NCI-H460 (cell line): ENCODE measurements around the gene NLGN1. TPM values are rescaled to one million over a fixed set of nuclear protein-coding genes. Genes with fewer than 3 reads are reported as not detected.

ENCODE experiments used
- DNase-seq: peaks from one replicate; pipeline ENCODE4 v3.0.0-alpha.2; 2016; ENCODE audit warnings: low read depth; ENCODE audit errors: extremely low read depth
- total RNA-seq: library from RNA; depleted of rRNA; stranded (reverse); fragments of >200 nt; shearing (Covaris generic); gene quantifications from 2 replicates; pipeline ENCODE4 v1.2.3, GENCODE V29; 2014

The NLGN1 gene
- total RNA-seq, 1 experiment from 2014 or later: 10.7 TPM

DNA sequence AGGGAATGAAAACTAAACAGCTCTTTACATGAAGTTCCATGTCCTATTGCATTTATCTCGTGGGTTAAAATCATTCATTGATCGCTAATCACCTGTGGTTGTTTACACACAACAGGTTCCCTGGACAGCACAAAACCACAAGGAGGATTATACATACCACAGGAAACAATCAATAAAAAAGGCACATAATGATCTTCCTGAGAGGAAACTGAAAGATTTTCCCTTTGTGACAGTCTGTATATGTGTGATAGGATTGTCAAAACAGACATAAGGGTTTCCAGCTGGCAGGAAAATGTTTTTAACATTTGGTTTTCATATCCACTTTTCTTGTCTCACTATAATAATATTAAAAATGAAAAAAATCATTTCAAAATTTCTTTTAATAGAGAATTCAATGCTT, 541.8 kb downstream of the NLGN1 start:
- no peak for DNase-seq

DNA sequence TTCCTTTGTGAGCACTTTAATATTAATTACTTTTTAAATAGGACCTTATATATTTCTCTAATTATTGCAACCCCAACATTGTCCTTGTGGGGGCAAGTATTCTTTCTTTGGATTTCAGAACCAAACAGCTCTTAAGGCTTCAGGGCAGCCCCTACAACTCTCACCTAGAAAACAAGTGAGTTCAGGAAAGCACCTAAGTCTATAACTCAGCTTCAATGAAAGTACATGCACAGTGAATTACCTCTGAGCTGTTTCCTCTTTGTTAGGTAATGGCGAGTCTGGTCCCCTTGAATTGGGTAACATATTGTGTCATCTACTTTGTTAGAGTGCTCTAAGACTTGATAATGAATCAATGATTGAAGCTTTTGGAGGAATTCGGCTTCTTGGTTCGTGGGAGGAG, 545.7 kb downstream of the NLGN1 start:
- no peak for DNase-seq

DNA sequence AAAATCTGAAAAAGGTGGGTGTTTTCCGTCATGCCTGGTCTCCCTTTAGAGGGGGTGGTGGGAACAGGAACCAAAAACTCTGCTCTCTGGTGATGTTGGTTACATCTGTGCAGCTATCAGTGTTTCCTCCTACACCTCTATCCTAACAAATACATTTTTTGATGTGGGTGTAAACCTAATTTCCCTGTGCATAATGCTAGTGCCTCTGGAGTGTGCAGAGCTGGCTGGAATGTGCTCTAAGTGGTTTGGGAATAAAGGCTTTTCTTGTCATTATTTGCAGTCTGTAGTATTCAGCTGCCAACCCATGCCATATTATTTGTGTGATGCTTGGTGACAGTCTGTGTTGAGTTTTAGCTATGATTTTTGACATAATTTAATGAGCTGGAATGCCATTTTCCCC, 547.6 kb downstream of the NLGN1 start:
- no peak for DNase-seq

DNA sequence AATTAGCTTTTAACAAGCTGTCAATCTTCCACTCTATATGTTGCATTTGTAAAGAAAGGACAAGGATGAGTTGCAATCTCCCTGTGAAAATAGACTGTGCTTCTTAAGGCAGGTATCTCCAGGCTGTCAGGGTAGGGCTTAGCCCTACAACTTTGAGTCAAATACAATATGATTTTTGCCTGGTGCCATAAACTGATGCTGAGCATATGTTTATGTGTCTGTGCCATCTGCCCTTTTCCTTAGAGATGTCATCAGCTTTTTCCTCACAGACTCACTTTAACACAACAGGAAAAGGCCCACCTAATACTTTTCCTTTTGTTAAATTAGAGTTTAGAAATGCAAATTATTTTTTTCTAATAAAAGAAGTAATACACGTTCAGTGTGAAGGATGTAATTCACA, 548.3 kb downstream of the NLGN1 start:
- DNase-seq: no peak

DNA sequence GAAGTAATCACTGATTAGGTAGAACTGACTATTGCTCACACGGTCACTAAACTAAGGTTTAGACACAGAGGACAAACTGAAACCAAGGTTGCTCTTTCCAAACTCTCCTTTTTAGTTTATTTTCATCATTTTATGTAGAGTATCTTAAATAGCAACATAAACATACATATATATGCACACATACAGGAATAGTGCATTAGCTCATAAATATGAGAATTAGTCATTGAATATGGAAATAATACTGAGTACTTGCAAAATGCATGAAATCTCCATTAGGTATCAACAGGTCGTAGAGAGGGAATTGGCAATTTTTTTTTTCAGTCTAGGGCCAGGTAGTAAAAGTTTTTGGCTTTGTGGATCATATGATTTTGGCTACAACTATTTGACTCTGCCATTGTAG, 557.1 kb downstream of the NLGN1 start:
- DNase-seq: no peak

DNA sequence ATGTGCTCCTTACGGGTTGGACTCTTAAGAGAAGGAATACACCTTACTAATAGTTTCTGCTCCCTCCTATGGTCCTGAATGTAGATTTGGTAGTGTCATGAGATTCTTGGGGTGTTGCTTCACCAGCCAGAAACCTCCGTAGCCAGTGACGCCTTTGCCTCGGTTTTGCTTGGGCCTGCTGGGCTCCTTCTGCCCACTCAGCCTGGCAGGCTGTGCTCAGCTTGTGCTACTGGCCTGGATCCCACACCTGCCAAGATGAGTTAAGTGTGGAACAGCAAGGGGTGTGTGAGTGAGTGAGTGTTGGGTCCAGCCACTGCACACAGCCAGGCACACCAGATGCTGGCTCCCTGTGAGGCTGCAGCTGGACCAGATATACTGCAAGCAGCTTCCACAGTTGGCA, 560.1 kb downstream of the NLGN1 start:
- no peak for DNase-seq

DNA sequence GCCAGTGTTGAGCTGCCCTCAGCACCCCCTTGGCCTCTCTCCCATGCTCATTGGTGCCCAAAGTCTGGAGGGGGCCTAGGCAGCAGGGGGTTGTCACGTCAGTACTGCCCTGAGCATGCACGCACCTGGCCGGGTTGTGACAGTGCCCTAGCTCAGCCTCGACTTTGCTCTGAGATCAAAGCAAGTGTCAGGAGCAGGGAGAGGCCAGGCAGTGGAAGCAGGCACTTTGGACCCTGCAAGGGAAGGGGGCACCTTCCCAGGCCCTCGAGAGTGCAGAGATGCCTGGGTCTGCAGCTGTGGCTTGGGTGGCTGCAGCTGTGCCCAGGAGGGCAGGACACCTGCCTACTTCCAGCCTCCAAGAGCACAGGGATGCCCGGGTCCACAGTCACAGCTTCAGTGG, 561.3 kb downstream of the NLGN1 start:
- DNase-seq: no peak

DNA sequence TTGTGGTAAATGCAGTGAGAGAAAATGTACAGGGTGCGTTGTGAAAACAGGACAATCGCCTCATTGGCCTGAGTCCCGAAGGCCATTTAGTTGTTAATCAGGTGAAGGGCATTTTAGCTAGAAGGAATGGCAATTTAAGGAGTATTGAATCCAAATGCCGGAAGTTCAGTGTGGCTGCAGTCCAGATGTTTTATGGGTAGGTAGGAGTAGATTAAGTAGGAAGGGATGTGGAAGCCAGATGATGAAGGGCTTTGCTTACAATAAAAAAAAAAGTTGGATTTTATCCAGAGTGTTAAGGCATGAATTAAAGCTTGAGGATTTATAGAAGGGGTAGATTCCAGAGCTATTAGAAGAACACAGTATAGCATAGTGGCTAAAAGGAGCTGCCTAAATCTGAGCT, 572.7 kb downstream of the NLGN1 start:
- DNase-seq: no peak

DNA sequence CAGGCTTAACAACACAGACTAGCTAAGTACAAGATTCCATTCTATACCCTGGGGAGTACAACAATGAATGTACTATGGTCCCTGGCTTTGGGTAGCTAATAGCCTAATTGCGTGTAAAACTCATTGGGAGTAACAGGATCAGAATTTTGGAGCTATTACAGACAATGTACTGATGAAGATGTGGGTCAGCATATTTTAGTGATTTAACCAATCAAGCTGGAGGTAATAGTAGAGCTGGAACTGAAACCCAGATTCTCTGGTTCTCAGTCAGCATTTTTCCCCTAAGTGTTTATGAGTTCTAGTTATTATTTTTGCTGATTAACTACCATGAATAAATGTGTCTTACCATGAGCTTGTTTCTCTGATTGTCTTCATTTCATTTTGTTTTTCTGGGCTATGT, 578.7 kb downstream of the NLGN1 start:
- no peak for DNase-seq

DNA sequence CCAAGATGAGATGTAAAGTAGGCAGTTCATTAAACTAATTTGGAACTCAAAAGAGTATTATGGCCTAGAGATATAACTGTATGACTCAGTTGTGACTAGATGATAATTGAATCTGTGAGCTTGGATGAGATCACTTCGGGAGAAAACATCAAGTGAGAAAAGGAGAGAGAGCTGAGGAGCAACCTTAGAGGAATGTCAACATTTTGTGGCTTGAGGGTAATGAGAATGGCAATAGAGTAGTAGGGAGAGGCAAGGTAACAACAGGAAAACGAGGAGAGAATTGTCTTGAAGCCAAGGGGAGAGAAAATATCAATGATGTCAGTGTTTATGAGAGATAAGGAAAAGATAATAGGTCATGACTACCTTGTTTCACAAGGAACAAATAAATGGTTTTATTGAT, 580.2 kb downstream of the NLGN1 start:
- DNase-seq: no peak

DNA sequence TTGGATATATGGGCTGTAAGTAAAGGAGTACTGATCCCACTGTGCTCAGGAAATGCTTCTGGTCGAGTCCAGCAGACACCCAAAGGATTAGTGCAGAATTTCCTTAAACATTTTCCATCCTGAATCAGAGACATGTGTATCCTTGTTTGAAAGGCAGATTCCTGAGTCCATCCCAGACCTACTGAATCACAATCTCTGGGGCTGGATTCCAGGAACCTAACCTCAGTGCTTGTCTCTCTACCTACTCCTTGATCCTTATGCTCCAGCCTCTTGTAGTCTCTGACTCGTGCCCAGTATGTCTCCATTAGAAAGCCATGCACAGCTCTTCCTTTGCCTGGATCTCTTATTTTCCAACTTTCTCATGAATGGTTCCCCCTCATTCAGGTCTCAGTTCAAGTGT, 585.8 kb downstream of the NLGN1 start:
- no peak for DNase-seq

DNA sequence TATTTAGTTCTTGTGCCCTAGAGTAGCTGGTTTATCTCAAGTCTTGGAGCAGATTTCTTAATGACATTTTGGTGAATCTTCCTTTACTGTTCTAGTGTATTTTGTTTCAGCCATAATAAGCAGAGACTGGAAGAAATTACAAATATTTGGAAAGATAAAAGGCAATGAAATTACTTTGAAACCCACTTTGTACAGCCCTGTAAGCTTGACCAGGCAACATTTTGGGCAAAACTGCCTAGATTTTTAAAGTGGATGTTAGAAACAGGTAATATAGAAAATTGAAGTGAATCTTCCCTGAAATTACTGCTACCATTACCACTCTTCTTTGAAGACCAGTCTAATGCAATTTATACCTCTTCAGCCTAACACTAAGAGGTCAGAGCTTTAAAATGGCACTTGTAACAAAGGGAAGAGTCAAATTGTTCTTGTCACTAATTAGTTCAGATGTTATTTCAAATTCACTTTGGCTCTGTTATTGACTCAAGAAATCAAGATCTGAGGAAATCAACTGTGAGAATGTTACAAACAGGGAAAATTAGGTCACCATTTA, 589.4 kb downstream of the NLGN1 start:
- no peak for DNase-seq

DNA sequence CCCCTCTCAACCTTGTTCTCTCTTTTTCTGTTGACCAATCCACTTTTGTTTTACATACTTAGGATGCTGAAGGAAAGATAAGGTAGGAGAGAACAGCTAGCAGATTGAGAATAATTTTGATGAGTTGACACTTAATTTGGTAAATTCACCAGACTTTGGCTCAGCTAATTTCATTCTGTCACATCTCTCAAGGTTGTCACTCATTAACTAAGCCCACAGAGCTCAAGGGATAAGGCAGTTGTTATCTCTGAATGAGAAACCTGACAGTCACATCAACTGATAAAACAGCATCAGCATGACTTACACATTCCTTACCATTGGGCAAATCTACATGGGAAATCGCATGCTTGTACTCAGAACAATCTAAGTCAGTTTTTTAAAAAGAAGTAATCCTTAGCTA, 591.4 kb downstream of the NLGN1 start:
- no peak for DNase-seq

DNA sequence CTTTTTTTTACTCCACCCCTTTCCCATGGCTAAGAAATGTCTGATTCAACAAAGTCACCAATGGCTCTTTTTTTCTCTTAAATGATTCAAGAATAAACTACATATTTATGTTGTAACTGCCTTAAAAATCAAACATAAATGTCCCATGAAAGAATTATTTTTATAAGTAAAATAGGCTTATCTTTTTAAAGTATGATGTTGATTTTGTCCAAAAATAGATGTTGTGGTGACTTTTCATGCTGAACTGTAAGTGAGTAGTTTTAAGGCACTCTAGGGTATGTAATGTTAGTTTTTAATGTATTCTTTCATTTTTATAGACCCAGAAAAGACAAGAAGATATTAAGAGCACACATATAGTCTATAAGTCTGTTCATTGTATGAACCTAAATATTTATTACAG, 594.9 kb downstream of the NLGN1 start:
- DNase-seq: no peak

DNA sequence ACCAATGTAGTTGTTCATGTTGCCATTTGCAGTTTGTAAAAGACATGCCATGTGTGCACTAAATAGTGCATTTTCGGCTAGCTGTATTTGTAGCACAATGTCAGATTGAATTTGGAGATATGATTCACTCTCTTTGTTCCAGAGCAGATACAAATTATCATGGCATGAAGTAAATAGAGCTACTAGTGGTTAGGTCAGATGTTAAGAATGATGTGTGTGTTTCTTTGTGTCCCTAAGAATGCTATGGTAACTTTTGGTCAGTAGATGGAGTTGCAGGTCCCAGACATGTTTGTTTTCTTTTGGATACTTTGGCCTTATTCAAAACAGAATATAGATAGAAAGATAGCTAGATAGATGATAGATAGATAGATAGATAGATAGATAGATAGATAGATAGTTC, 595.8 kb downstream of the NLGN1 start:
- DNase-seq: peak; percentile 5

DNA sequence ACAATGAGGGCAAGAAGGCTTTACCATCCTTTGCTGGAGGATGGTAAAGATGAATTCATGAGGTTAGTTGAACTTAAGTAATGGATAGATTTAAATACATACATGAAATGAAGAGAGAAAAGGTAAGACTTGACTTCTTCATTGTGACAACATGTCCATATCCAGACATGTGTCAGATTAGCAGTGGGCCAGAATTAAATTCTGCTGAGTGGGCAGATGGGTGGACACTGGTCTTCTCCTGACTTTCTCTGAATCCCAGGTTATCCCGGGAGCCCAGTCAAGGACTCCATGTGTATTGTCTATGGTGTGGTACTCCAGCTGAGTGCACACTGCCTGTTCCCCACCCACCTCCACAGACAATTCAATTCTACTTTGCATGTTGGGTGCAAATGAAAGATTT, 603.1 kb downstream of the NLGN1 start:
- DNase-seq: no peak

DNA sequence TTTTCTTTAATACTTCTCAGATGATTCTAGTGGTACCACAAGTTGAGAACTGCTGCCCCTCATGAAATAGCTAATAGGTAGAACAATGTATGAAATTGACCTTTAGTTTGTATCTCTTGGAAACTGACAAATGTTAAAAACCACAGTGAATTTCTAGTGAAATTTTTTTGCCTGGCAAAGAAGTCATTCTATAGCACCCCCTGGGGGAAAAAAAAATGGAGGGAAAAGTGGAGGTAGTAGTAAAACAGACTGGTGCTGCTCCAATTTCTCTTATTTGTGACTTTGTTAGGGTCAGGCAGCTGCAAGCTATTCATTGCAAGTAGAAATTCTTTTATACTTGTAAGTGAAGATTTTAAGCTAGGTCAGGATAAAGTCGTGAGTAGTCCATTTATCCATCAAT, 605.0 kb downstream of the NLGN1 start:
- no peak for DNase-seq

DNA sequence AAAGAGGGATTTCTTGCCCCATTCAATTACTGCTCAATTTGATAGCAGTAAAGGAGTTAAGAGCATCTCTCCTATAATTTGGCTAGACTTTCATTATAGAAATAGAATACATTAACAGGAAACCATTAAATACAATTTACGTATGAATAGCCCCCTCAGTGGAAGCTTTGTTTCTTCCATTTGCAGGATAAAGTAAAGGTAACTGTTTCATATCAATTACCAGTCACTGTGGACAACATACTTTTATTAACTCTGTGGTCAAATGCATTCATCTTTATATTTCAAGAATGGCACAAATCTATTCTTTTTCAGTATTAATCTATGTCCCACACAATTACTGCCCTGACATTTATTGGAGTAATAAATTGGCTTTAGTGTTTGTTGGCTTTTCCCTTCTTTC, 613.4 kb downstream of the NLGN1 start:
- DNase-seq: no peak

DNA sequence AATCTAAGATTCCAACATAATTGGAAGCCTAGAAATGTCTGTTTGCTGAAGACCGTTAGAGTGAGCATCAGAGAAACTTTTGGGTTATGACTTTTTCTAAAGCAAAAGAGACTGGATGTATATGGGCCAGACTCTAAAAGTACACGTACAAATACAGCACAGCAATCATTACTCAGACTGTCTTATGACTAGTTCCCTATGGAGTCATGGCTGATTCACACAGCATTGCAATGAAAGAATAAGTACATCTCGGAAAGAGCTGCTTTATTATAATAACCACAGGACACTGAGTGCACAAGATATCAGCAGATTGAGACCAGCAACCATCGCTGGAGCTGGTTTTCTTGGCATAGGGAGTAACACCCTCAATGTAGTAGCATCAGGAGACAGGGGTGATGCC, 618.6 kb downstream of the NLGN1 start:
- DNase-seq: no peak

DNA sequence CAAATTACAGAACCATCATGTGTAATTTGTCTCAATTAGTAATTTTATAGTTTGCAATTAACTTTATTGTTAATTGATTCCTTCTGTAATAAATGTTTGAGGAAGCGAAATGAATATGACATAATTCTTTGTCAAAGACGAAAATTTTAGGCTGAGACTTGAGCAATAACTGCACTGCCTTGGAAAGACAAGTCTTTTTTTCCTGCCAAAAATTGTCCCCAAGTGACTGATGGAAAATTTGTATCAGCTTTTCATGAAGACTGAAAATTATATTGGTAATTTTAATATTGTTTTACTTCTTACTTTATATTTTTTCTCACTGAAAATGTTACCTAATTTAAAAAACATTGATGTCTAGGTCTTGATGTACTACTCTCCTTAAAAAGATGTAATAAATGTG, 622.6 kb downstream of the NLGN1 start:
- DNase-seq: no peak

DNA sequence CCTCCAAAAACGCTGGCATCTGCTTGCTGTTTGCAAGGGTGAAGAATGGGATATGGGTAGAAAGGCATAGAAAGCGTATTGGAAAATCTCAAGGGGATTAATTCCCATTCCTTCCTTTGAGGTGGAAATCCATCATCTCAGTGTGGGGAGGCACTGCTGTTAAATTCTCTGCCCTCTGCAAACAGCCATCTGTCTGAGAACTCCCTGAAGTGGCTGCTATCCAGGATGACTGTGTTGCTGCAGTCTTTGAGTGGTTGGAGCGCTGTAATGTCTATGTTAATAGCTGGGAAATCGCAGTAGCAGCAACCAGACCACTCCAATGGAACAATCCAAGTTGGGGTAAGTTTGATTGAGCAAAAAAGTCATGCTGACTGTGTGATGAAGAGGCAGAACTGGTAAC, 625.9 kb downstream of the NLGN1 start:
- DNase-seq: no peak

DNA sequence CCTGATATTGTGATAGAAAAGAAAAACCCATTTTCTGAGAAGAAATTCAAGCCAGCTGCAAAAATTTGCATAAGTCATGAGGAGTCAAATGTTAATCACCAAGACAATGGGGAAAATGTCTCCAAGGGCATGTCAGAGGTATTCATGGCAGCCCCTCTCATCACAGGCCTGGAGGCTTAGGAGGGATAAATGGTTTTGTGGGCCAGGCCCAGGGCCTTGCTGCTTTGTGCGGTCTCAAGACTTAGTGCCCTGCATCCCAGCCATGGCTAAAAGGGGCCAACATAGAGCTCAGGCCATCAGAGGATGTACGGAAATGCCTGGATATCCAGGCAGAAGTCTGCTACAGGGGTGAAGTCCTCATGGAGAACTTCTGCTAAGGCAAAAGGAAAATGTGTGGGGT, 631.1 kb downstream of the NLGN1 start:
- no peak for DNase-seq

DNA sequence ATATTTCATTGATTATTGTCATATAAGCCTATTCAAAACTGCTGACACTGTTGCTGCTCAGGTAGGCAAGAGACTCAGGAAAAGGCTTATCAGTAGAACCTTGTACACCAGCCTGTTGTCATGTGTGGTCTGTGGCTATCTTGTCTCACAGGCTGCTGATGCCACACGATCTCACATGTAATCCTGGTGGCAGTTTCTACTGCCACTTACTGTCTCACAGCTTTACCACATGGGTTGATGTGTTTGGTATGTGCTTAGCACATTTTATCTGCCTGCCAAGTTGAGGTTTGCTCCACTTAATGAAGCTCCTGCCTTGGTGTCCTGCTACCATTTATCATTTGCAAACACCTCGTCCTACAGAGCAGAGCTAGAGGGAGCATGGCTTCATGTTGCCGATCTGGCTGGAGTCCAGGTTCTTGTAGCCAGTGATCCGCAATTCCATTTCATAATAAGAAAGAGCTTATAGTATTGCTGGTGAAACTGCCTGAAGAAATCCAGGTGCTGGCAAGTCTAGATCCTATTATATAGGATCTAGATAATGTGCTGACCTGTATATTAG, 637.9 kb downstream of the NLGN1 start:
- DNase-seq: no peak
